ENCODE measurements around the gene PKD2. TPM values are rescaled to one million over a fixed set of nuclear protein-coding genes. Genes with fewer than 3 reads are reported as not detected.

The PKD2 gene
- polyA plus RNA-seq, 1 of the 3 experiments (the other 2 are of a cell fraction), result 44.6 TPM

DNA sequence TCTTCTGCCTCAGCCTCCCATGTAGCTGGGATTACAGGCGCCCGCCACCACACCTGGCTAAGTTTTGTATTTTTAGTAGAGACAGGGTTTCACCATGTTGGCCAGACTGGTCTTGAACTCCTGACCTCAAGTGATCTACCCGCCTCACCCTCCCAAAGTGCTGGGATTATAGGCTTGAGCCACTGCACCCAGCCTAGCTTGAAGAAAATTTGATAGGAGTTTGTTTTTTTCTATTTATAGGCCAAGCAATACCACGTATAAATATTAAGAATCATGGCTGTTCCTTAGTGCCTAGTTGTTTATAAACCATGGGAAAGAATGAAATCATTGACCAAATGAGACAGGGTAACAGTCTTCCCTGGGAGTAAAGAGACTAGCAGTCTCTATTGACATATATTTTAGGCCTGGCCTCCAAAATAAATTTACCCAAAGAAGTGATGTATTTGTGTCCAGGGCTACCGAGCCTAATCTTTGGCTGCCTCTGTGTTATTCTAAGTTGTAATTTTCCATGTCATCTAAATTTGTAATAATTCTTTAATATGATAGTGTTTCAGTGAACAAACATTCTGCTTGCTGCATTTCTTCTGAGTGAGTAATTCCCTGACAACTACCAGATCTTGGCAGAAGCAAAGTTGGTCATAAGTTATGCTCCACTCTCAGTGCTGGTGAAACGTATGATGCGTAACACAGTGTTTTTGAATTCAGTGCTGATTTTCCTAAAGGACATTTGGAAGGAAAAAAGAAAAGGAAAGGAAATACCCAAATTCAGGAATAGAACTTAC lies 10.3 kb downstream of the PKD2 start:
- ChIA-PET CTCF (interaction anchor here (1.1 to 2.0 kb wide), 4 partner anchors 10 to 194 kb away, joined by 3 to 6 read pairs (median 3); no protein-coding TSS in a partner anchor), POLR2A (no interaction called here)
- H3K4me1 ChIP-seq (ENCODE audit: control insufficient read depth in 1 of 2, insufficient read depth in 2 of 2, low read depth in 1 of 2, low read length in 1 of 2), result peaks cover 3 to 19% of the 10 kb centered on the region in 2 experiments
- H3K36me3 ChIP-seq (replicated peaks in 1 of 2; ENCODE audit: control insufficient read depth in 1 of 2, insufficient read depth in 2 of 2, low read length in 1 of 2), result peaks cover 19 to 27% of the 10 kb centered on the region in 2 experiments
- no peaks in the 10 kb centered on the region for H3K9me2 ChIP-seq
- H3K27ac ChIP-seq (ENCODE audit: low read depth in 2 of 2, low read length in 1 of 2), result peak overlapping the region; percentile 50 to 93; a peak in 3 of 4 replicates
- 42% methylated on average over 7 of the region's 7 CpGs for WGBS (ENCODE audit: low lambda C conversion rate)
- H3K79me2 ChIP-seq (ENCODE audit: insufficient read depth), result peaks cover 90% of the 10 kb centered on the region
- peak overlapping the region; percentile 43 for H3K9ac ChIP-seq
- peaks cover 30% of the 10 kb centered on the region for H3F3A ChIP-seq (replicated peaks; ENCODE audit: insufficient read depth)
- H3K4me3 ChIP-seq (ENCODE audit: low read depth in 2 of 2, low read length in 1 of 2), result no peak overlapping the region; a peak in 1 of 4 replicates
- no peaks in the 10 kb centered on the region for H3K27me3 ChIP-seq (ENCODE audit: insufficient read depth)
- no peak for DNase-seq
- H3K9me3 ChIP-seq, result no peaks in the 10 kb centered on the region
- no peak overlapping the region for H2AFZ ChIP-seq (ENCODE audit: low read depth)
- H4K20me1 ChIP-seq (ENCODE audit: insufficient read depth), result peaks cover 31% of the 10 kb centered on the region
- peak overlapping the region; percentile 60 for H3K4me2 ChIP-seq
- peak; percentile 97 for TF ChIP-seq TCF12 (IDR thresholded peaks at IDR 0.05)
- peak; percentile 77; the same call in 1 of the 2 replicates for TF ChIP-seq TEAD4 (IDR thresholded peaks at IDR 0.05; ENCODE audit: borderline replicate concordance, insufficient read depth)
- TF ChIP-seq, protein P1, sequence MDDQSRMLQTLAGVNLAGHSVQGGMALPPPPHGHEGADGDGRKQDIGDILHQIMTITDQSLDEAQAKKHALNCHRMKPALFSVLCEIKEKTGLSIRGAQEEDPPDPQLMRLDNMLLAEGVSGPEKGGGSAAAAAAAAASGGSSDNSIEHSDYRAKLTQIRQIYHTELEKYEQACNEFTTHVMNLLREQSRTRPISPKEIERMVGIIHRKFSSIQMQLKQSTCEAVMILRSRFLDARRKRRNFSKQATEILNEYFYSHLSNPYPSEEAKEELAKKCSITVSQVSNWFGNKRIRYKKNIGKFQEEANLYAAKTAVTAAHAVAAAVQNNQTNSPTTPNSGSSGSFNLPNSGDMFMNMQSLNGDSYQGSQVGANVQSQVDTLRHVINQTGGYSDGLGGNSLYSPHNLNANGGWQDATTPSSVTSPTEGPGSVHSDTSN (IDR thresholded peaks at IDR 0.05), result peak; percentile 95
- TF ChIP-seq TAF1 (IDR thresholded peaks at IDR 0.05; ENCODE audit: borderline replicate concordance, low read depth, low read length), result peak; percentile 36; the same call in 1 of the 2 replicates
- TF ChIP-seq MEF2A (IDR thresholded peaks at IDR 0.05; ENCODE audit: borderline replicate concordance, low read depth), result peak; percentile 89
- TF ChIP-seq EP300 (IDR thresholded peaks at IDR 0.05; ENCODE audit: borderline replicate concordance in 1 of 2, low read depth in 1 of 2, low read length in 1 of 2), result peak; percentile 24 to 78; a peak in 2 of 4 replicates
- no peak for TF ChIP-seq MXI1 (IDR thresholded peaks at IDR 0.05; ENCODE audit: low read depth, low read length)
- TF ChIP-seq, protein P2, sequence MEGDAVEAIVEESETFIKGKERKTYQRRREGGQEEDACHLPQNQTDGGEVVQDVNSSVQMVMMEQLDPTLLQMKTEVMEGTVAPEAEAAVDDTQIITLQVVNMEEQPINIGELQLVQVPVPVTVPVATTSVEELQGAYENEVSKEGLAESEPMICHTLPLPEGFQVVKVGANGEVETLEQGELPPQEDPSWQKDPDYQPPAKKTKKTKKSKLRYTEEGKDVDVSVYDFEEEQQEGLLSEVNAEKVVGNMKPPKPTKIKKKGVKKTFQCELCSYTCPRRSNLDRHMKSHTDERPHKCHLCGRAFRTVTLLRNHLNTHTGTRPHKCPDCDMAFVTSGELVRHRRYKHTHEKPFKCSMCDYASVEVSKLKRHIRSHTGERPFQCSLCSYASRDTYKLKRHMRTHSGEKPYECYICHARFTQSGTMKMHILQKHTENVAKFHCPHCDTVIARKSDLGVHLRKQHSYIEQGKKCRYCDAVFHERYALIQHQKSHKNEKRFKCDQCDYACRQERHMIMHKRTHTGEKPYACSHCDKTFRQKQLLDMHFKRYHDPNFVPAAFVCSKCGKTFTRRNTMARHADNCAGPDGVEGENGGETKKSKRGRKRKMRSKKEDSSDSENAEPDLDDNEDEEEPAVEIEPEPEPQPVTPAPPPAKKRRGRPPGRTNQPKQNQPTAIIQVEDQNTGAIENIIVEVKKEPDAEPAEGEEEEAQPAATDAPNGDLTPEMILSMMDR (IDR thresholded peaks at IDR 0.05), result no peak
- TF ChIP-seq JUND (IDR thresholded peaks at IDR 0.05), result peak; percentile 96
- TF ChIP-seq FOSL2 (IDR thresholded peaks at IDR 0.05; ENCODE audit: borderline replicate concordance, low read depth), result peak; percentile 88
- peak; percentile 77 for TF ChIP-seq FOXM1 (IDR thresholded peaks at IDR 0.05; ENCODE audit: low read depth)
- peak; percentile 79; the same call in 1 of the 2 replicates for TF ChIP-seq POLR2AphosphoS5 (IDR thresholded peaks at IDR 0.05; ENCODE audit: low read depth, low read length)
- peak; percentile 90 for TF ChIP-seq NFIC (IDR thresholded peaks at IDR 0.05; ENCODE audit: borderline replicate concordance)
- TF ChIP-seq ELF1 (IDR thresholded peaks at IDR 0.05), result no peak
- TF ChIP-seq SIN3A (IDR thresholded peaks at IDR 0.05; ENCODE audit: borderline replicate concordance, low read depth, low read length), result peak; percentile 49; the same call in 1 of the 2 replicates
- TF ChIP-seq, protein P3, sequence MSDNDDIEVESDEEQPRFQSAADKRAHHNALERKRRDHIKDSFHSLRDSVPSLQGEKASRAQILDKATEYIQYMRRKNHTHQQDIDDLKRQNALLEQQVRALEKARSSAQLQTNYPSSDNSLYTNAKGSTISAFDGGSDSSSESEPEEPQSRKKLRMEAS (IDR thresholded peaks at IDR 0.05; ENCODE audit: low read depth), result peak; percentile 72; the same call in 1 of the 2 replicates

Data from SK-N-SH (cell line).